CD14-positive monocyte (primary cell): Measurements from ENCODE around the gene HCRTR2. TPM values are rescaled to one million over a fixed set of nuclear protein-coding genes. Genes with fewer than 3 reads are reported as not detected.

Source experiments
- DNase-seq, 3 donors: peaks; one replicate each; pipeline ENCODE4 v3.0.0-alpha.2; 2011 to 2022
- H2AFZ ChIP-seq: 2 replicates; pipeline ENCODE4 v1.6.0; 2012; ENCODE audit warnings: mild to moderate bottlenecking, low read depth, low read length, inconsistent platforms; ENCODE audit not compliant: insufficient read depth, poor library complexity, severe bottlenecking
- H3K27ac ChIP-seq, 2 donors: 1 replicate in 1 of 2; 2 replicates in 1 of 2; pipeline ENCODE4 v1.5.1; 2012 to 2013; ENCODE audit warnings: low read length in 2 of 2, control low read depth in 1 of 2, inconsistent platforms in 1 of 2, low read depth in 1 of 2, mild to moderate bottlenecking in 1 of 2
- H3K27me3 ChIP-seq, 2 donors: one replicate each; pipeline versions ENCODE4 v1.6.0 to v1.6.1; 2011 to 2013; ENCODE audit warnings: low read length in 2 of 2; ENCODE audit not compliant: control insufficient read depth in 2 of 2, insufficient read depth in 2 of 2
- H3K36me3 ChIP-seq, 2 donors: replicated peaks in 1 of 2; 1 replicate in 1 of 2; 2 replicates in 1 of 2; pipeline versions ENCODE4 v1.5.1 to v1.6.1; 2012 to 2013; ENCODE audit warnings: low read length in 2 of 2, control low read depth in 1 of 2, inconsistent platforms in 1 of 2, mild to moderate bottlenecking in 1 of 2; ENCODE audit not compliant: insufficient read depth in 2 of 2, control insufficient read depth in 1 of 2
- H3K4me1 ChIP-seq, 2 donors: 1 replicate in 1 of 2; 2 replicates in 1 of 2; pipeline versions ENCODE4 v1.5.1 to v1.6.1; 2012 to 2013; ENCODE audit warnings: low read length in 2 of 2, control low read depth in 1 of 2, inconsistent platforms in 1 of 2, mild to moderate bottlenecking in 1 of 2, moderate library complexity in 1 of 2; ENCODE audit not compliant: insufficient read depth in 2 of 2, control insufficient read depth in 1 of 2
- H3K4me2 ChIP-seq: replicated peaks from 2 replicates; pipeline ENCODE3; 2012; ENCODE audit warnings: low read length, moderate library complexity, mild to moderate bottlenecking; ENCODE audit not compliant: poor library complexity, severe bottlenecking; ENCODE audit errors: extremely low read depth
- H3K4me3 ChIP-seq, 3 experiments: fragments of 200-600 bp in 1 of 3; sonication (generic) in 1 of 3; replicated peaks in 1 of 3; 1 replicate in 2 of 3; 2 replicates in 1 of 3; pipeline ENCODE4 v1.5.1; 2011 to 2013; ENCODE audit warnings: low read length in 3 of 3, mild to moderate bottlenecking in 3 of 3, control low read depth in 2 of 3, low read depth in 2 of 3, inconsistent platforms in 1 of 3, moderate library complexity in 1 of 3
- H3K79me2 ChIP-seq: 2 replicates; pipeline ENCODE4 v1.6.0; 2012; ENCODE audit warnings: mild to moderate bottlenecking, control low read depth, inconsistent platforms, low read length, moderate library complexity; ENCODE audit not compliant: insufficient read depth
- H3K9ac ChIP-seq: 2 replicates; pipeline ENCODE4 v1.6.0; 2017; ENCODE audit warnings: low read length, mild to moderate bottlenecking; ENCODE audit not compliant: insufficient read depth, poor library complexity, severe bottlenecking
- H3K9me3 ChIP-seq, 2 donors: replicated peaks in 1 of 2; 1 replicate in 1 of 2; 2 replicates in 1 of 2; pipeline versions ENCODE4 v1.5.1 to v1.6.1; 2012 to 2013; ENCODE audit warnings: low read length in 2 of 2, control low read depth in 1 of 2; ENCODE audit not compliant: control insufficient read depth in 1 of 2, insufficient read depth in 1 of 2
- H4K20me1 ChIP-seq: 2 replicates; pipeline ENCODE4 v1.6.0; 2012; ENCODE audit warnings: mild to moderate bottlenecking, low read length, control low read depth, moderate library complexity; ENCODE audit not compliant: insufficient read depth
- H3K27ac Mint-ChIP-seq, 7 donors: one replicate each; pipeline ENCODE4 v1.8.0; 2020; ENCODE audit warnings: mild to moderate bottlenecking in 7 of 7, mixed read lengths in 7 of 7, moderate library complexity in 6 of 7, inconsistent platforms in 2 of 7
- H3K27me3 Mint-ChIP-seq, 3 donors: one replicate each; pipeline ENCODE4 v1.8.0; 2021 to 2022; ENCODE audit warnings: low read depth in 3 of 3, mild to moderate bottlenecking in 3 of 3, mixed read lengths in 3 of 3, moderate library complexity in 3 of 3, inconsistent platforms in 1 of 3
- H3K36me3 Mint-ChIP-seq, 2 donors: one replicate each; pipeline ENCODE4 v1.8.0; 2020; ENCODE audit warnings: mixed read lengths in 2 of 2, inconsistent platforms in 1 of 2, mild to moderate bottlenecking in 1 of 2
- H3K4me1 Mint-ChIP-seq: one replicate; pipeline ENCODE4 v1.8.0; 2020; ENCODE audit warnings: mild to moderate bottlenecking, mixed read lengths
- H3K4me3 Mint-ChIP-seq, 2 donors: one replicate each; pipeline ENCODE4 v1.8.0; 2020; ENCODE audit warnings: mild to moderate bottlenecking in 2 of 2, mixed read lengths in 2 of 2, moderate library complexity in 1 of 2
- H3K9me3 Mint-ChIP-seq, 7 donors: one replicate each; pipeline ENCODE4 v1.8.0; 2020 to 2022; ENCODE audit warnings: mixed read lengths in 7 of 7, mild to moderate bottlenecking in 6 of 7, moderate library complexity in 6 of 7, inconsistent platforms in 2 of 7
- WGBS: methylation state at CpG from one replicate; pipeline ENCODE4 v1.1.5; 2013; ENCODE audit warnings: missing lambda C conversion rate; ENCODE audit not compliant: insufficient coverage; 5-methylcytosine and 5-hydroxymethylcytosine counted together
- intact Hi-C, 2 donors: fragments of 100-400 bp; cut with micrococcal nuclease; formaldehyde crosslinking; loops; one replicate each; pipeline versions ENCODE4 v1.15.0 to v1.15.1; 2023
- polyA plus RNA-seq, 3 donors: library from polyadenylated mRNA; depleted of rRNA in 1 of 3; unstranded in 2 of 3; stranded (reverse) in 1 of 3; fragments of 300-500 nt in 2 of 3; fragments of >200 nt in 1 of 3; fragmentation: Illumina TruSeq in 2 of 3; gene quantifications; 1 replicate in 2 of 3; 2 replicates in 1 of 3; pipeline ENCODE4 v1.2.3, GENCODE V29; 2012 to 2021
- TF ChIP-seq, protein P1 (sequence below): fragments of 200-600 bp; IDR thresholded peaks from one replicate; pipeline ENCODE4 v1.8.0; 2022; ENCODE audit warnings: antibody characterized with exemption, mild to moderate bottlenecking

The HCRTR2 gene
- polyA plus RNA-seq, 3 donors, result not detected

- H3K27me3 ChIP-seq, result no peaks in the 10 kb centered on the region
- H3K9ac ChIP-seq, result no peak overlapping the region
- no peak overlapping the region for H3K27ac ChIP-seq
- DNase-seq, result no peak
- Mint-ChIP-seq H3K9me3 (peaks cover 0 to 5% (median 2%) of the 10 kb centered on the region in 7 donors), H3K27me3 (peaks cover 0 to 1% (median 0%) of the 10 kb centered on the region in 3 donors), H3K36me3 (no peaks in the 10 kb centered on the region), H3K27ac (no peak overlapping the region), H3K4me1 (no peaks in the 10 kb centered on the region), H3K4me3 (no peak overlapping the region)
- WGBS, result no CpG with 5 or more reads among the region's 4 CpGs
- H3K4me3 ChIP-seq, result no peak overlapping the region
- H3K4me2 ChIP-seq, result no peak overlapping the region
- no peaks in the 10 kb centered on the region for H3K4me1 ChIP-seq
- intact Hi-C loops, result no loop called here
- H3K79me2 ChIP-seq, result no peaks in the 10 kb centered on the region
- H3K9me3 ChIP-seq, result no peaks in the 10 kb centered on the region
- no peaks in the 10 kb centered on the region for H4K20me1 ChIP-seq
- TF ChIP-seq, protein P1, sequence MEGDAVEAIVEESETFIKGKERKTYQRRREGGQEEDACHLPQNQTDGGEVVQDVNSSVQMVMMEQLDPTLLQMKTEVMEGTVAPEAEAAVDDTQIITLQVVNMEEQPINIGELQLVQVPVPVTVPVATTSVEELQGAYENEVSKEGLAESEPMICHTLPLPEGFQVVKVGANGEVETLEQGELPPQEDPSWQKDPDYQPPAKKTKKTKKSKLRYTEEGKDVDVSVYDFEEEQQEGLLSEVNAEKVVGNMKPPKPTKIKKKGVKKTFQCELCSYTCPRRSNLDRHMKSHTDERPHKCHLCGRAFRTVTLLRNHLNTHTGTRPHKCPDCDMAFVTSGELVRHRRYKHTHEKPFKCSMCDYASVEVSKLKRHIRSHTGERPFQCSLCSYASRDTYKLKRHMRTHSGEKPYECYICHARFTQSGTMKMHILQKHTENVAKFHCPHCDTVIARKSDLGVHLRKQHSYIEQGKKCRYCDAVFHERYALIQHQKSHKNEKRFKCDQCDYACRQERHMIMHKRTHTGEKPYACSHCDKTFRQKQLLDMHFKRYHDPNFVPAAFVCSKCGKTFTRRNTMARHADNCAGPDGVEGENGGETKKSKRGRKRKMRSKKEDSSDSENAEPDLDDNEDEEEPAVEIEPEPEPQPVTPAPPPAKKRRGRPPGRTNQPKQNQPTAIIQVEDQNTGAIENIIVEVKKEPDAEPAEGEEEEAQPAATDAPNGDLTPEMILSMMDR, result no peak
- no peak overlapping the region for H2AFZ ChIP-seq
- no peaks in the 10 kb centered on the region for H3K36me3 ChIP-seq
These were observed 36.2 kb upstream of the HCRTR2 start for GRCh38 chr6:55137929-55138693.

- Histone ChIP-seq H3K4me3 (no peak overlapping the region), H4K20me1 (no peaks in the 10 kb centered on the region), H2AFZ (no peak overlapping the region), H3K79me2 (no peaks in the 10 kb centered on the region), H3K27me3 (no peaks in the 10 kb centered on the region), H3K4me1 (no peaks in the 10 kb centered on the region), H3K4me2 (no peak overlapping the region), H3K27ac (no peak overlapping the region), H3K36me3 (no peaks in the 10 kb centered on the region), H3K9ac (no peak overlapping the region), H3K9me3 (peaks cover 0 to 4% of the 10 kb centered on the region in 2 donors)
- Mint-ChIP-seq H3K27ac (no peak overlapping the region), H3K9me3 (peaks cover 0 to 16% (median 6%) of the 10 kb centered on the region in 7 donors), H3K4me3 (no peak overlapping the region), H3K36me3 (no peaks in the 10 kb centered on the region), H3K4me1 (no peaks in the 10 kb centered on the region), H3K27me3 (peaks cover 1 to 2% (median 2%) of the 10 kb centered on the region in 3 donors)
- intact Hi-C loops, result no loop called here
- DNase-seq, result no peak
- TF ChIP-seq, protein P1, result no peak
These were observed 32.7 kb upstream of the HCRTR2 start for GRCh38 chr6:55141611-55142010.
